Cerebellar cortex (tissue), 1 donor: ENCODE results near the gene TPBGL.
A peak's percentile ranks its signal among the peaks of the same experiment; 100 is the strongest.

ENCODE experiments used
- DNase-seq: peaks from one replicate; pipeline ENCODE4 v3.0.0-alpha.2; 2015; ENCODE audit warnings: low spot score

Gene TPBGL

GRCh38 chr11:75240311-75241035, at the start of gene TPBGL:
Gene TPBGL (plus strand): TSS chr11:75240774. CDS start chr11:75241050, 276 bp downstream.
- DNase-seq = no peak

GRCh38 chr11:75191330-75191717, 49.2 kb upstream of the TPBGL start:
- no peak for DNase-seq

GRCh38 chr11:75193271-75193670, 47.3 kb upstream of the TPBGL start:
- DNase-seq = no peak

GRCh38 chr11:75193711-75194110, 46.9 kb upstream of the TPBGL start:
- DNase-seq = no peak

GRCh38 chr11:75194147-75194546, 46.4 kb upstream of the TPBGL start:
- no peak for DNase-seq

- DNase-seq = no peak
Observed at GRCh38 chr11:75195167-75195962, 45.2 kb upstream of the TPBGL start.

GRCh38 chr11:75196426-75196825, 44.1 kb upstream of the TPBGL start:
- no peak for DNase-seq

GRCh38 chr11:75197512-75198277, 42.9 kb upstream of the TPBGL start:
- no peak for DNase-seq

- no peak for DNase-seq
Observed at GRCh38 chr11:75198278-75198973, 42.1 kb upstream of the TPBGL start.

GRCh38 chr11:75199412-75199955, 41.1 kb upstream of the TPBGL start:
- no peak for DNase-seq

- DNase-seq = no peak
Observed at GRCh38 chr11:75200051-75200450, 40.5 kb upstream of the TPBGL start.

- DNase-seq = no peak
Observed at GRCh38 chr11:75200531-75200930, 40.0 kb upstream of the TPBGL start.

GRCh38 chr11:75201771-75202170, 38.8 kb upstream of the TPBGL start:
- DNase-seq = no peak

- no peak for DNase-seq
Observed at GRCh38 chr11:75202195-75202594, 38.4 kb upstream of the TPBGL start.

- no peak for DNase-seq
Observed at GRCh38 chr11:75203138-75203537, 37.4 kb upstream of the TPBGL start.

- DNase-seq = no peak
Observed at GRCh38 chr11:75203641-75204011, 36.9 kb upstream of the TPBGL start.

GRCh38 chr11:75204012-75204674, 36.4 kb upstream of the TPBGL start:
- DNase-seq = no peak

- DNase-seq = peak; percentile 84
Observed at GRCh38 chr11:75204685-75205563, 35.6 kb upstream of the TPBGL start.

- no peak for DNase-seq
Observed at GRCh38 chr11:75205564-75206020, 35.0 kb upstream of the TPBGL start.

GRCh38 chr11:75208446-75208845, 32.1 kb upstream of the TPBGL start:
- no peak for DNase-seq
